Measurements from ENCODE around the gene ZC2HC1B. TPM values are rescaled to one million over a fixed set of nuclear protein-coding genes. Genes with fewer than 3 reads are reported as not detected.

Gene ZC2HC1B
- polyA plus RNA-seq, 4 donors, result 0.09 TPM; not detected in 3

GRCh38 chr6:143928853-143929252 is 64.6 kb downstream of the ZC2HC1B start:
- 87 to 96% (median 95%) methylated on average over 1 of the region's 1 CpG for WGBS, 3 donors
- FAIRE-seq (no peak), DNase-seq (no peak)
- Histone ChIP-seq H3K4me3 (ENCODE audit: low read depth in 1 of 3, low read length in 3 of 3) (no peak overlapping the region), H3K27ac (ENCODE audit: low read depth in 1 of 3, low read length in 2 of 3) (no peak overlapping the region), H3K4me1 (ENCODE audit: control insufficient read depth in 3 of 3, insufficient read depth in 2 of 3, low read depth in 1 of 3, low read length in 2 of 3) (no peaks in the 10 kb centered on the region), H3K36me3 (ENCODE audit: control insufficient read depth in 3 of 3, insufficient read depth in 2 of 3, low read depth in 1 of 3, low read length in 3 of 3) (no peaks in the 10 kb centered on the region), H3K9me3 (ENCODE audit: control insufficient read depth in 2 of 2, insufficient read depth in 1 of 2, low read depth in 1 of 2, low read length in 1 of 2) (peaks cover 0 to 11% of the 10 kb centered on the region in 2 donors), H3K27me3 (ENCODE audit: control insufficient read depth in 3 of 3, insufficient read depth in 3 of 3, low read length in 3 of 3) (no peaks in the 10 kb centered on the region)

DNA sequence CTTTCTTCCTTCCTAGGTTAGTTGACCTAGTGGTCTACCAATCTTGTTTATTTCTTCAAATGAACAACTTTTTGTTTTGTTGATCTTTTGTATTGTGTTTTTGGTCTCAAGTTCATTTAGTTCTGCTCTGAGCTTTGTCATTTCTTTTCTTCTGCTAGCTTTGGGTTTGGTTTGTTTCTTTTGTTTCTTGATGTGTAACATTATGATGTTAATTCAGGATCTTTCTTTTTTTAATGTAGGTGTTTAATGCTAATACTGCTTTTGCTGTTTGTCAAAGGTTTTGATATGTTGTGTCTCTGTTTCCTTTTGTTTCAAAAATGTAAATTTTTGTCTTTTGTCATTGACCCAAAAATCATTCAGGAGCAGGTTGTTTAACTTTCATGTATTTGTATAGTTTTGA is 65.7 kb downstream of the ZC2HC1B start:
- FAIRE-seq, result no peak
- no peak for DNase-seq
- no peak overlapping the region for H3K4me3 ChIP-seq (ENCODE audit: low read depth in 1 of 3, low read length in 3 of 3)
- no peak overlapping the region for H3K27ac ChIP-seq (ENCODE audit: low read depth in 1 of 3, low read length in 2 of 3)
- no peaks in the 10 kb centered on the region for H3K27me3 ChIP-seq (ENCODE audit: control insufficient read depth in 3 of 3, insufficient read depth in 3 of 3, low read length in 3 of 3)
- H3K9me3 ChIP-seq (ENCODE audit: control insufficient read depth in 2 of 2, insufficient read depth in 1 of 2, low read depth in 1 of 2, low read length in 1 of 2), result peaks cover 0 to 12% of the 10 kb centered on the region in 2 donors
- no peaks in the 10 kb centered on the region for H3K36me3 ChIP-seq (ENCODE audit: control insufficient read depth in 3 of 3, insufficient read depth in 2 of 3, low read depth in 1 of 3, low read length in 3 of 3)
- H3K4me1 ChIP-seq (ENCODE audit: control insufficient read depth in 3 of 3, insufficient read depth in 2 of 3, low read depth in 1 of 3, low read length in 2 of 3), result no peaks in the 10 kb centered on the region

GRCh38 chr6:143934331-143934730 is 70.1 kb downstream of the ZC2HC1B start:
- FAIRE-seq (no peak), DNase-seq (no peak)
- WGBS, 3 donors, result 91 to 100% (median 97%) methylated on average over 1 of the region's 1 CpG
- H3K27ac ChIP-seq (ENCODE audit: low read depth in 1 of 3, low read length in 2 of 3), result no peak overlapping the region
- no peaks in the 10 kb centered on the region for H3K36me3 ChIP-seq (ENCODE audit: control insufficient read depth in 3 of 3, insufficient read depth in 2 of 3, low read depth in 1 of 3, low read length in 3 of 3)
- H3K4me1 ChIP-seq (ENCODE audit: control insufficient read depth in 3 of 3, insufficient read depth in 2 of 3, low read depth in 1 of 3, low read length in 2 of 3), result no peaks in the 10 kb centered on the region
- no peak overlapping the region for H3K4me3 ChIP-seq (ENCODE audit: low read depth in 1 of 3, low read length in 3 of 3)
- peaks cover 0 to 12% of the 10 kb centered on the region in 2 donors for H3K9me3 ChIP-seq (ENCODE audit: control insufficient read depth in 2 of 2, insufficient read depth in 1 of 2, low read depth in 1 of 2, low read length in 1 of 2)
- H3K27me3 ChIP-seq (ENCODE audit: control insufficient read depth in 3 of 3, insufficient read depth in 3 of 3, low read length in 3 of 3), result no peaks in the 10 kb centered on the region

DNA sequence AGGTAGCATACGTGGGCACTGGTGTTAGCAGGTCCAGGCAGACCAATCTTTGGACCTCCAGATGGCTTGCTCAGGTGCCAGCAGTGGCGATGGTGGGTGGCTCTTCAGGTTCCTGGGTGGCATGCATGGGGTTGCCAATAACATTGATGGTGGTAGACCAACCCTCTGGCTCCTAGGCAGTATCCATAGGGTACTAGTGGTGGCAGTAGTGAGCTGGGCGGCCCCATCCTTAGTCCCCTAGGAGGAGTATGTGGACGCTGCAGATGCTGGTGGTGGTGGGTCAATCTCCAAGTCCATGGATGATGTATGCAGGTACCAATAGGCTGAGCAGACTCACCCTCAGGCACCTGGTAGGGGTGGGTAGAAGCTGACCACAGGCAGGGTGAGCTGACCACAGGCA is 70.6 kb downstream of the ZC2HC1B start:
- Histone ChIP-seq H3K27me3 (ENCODE audit: control insufficient read depth in 3 of 3, insufficient read depth in 3 of 3, low read length in 3 of 3) (no peaks in the 10 kb centered on the region), H3K4me1 (ENCODE audit: control insufficient read depth in 3 of 3, insufficient read depth in 2 of 3, low read depth in 1 of 3, low read length in 2 of 3) (no peaks in the 10 kb centered on the region), H3K9me3 (ENCODE audit: control insufficient read depth in 2 of 2, insufficient read depth in 1 of 2, low read depth in 1 of 2, low read length in 1 of 2) (peaks cover 0 to 12% of the 10 kb centered on the region in 2 donors), H3K36me3 (ENCODE audit: control insufficient read depth in 3 of 3, insufficient read depth in 2 of 3, low read depth in 1 of 3, low read length in 3 of 3) (no peaks in the 10 kb centered on the region), H3K4me3 (ENCODE audit: low read depth in 1 of 3, low read length in 3 of 3) (no peak overlapping the region), H3K27ac (ENCODE audit: low read depth in 1 of 3, low read length in 2 of 3) (no peak overlapping the region)
- 79 to 94% (median 81%) methylated on average over 4 of the region's 4 CpGs for WGBS, 3 donors
- FAIRE-seq (no peak), DNase-seq (no peak)

GRCh38 chr6:143936347-143936746 is 72.1 kb downstream of the ZC2HC1B start:
- Histone ChIP-seq H3K27me3 (ENCODE audit: control insufficient read depth in 3 of 3, insufficient read depth in 3 of 3, low read length in 3 of 3) (no peaks in the 10 kb centered on the region), H3K4me1 (ENCODE audit: control insufficient read depth in 3 of 3, insufficient read depth in 2 of 3, low read depth in 1 of 3, low read length in 2 of 3) (no peaks in the 10 kb centered on the region), H3K27ac (ENCODE audit: low read depth in 1 of 3, low read length in 2 of 3) (no peak overlapping the region), H3K9me3 (ENCODE audit: control insufficient read depth in 2 of 2, insufficient read depth in 1 of 2, low read depth in 1 of 2, low read length in 1 of 2) (peaks cover 0 to 12% of the 10 kb centered on the region in 2 donors), H3K4me3 (ENCODE audit: low read depth in 1 of 3, low read length in 3 of 3) (no peak overlapping the region), H3K36me3 (ENCODE audit: control insufficient read depth in 3 of 3, insufficient read depth in 2 of 3, low read depth in 1 of 3, low read length in 3 of 3) (peaks cover 0 to 1% (median 0%) of the 10 kb centered on the region in 3 donors)
- FAIRE-seq (no peak), DNase-seq (no peak)
- WGBS, 3 donors, result 79 to 88% (median 82%) methylated on average over 3 of the region's 3 CpGs

GRCh38 chr6:143936778-143937667 is 72.7 kb downstream of the ZC2HC1B start:
- WGBS, 3 donors, result 59 to 75% (median 67%) methylated on average over 5 of the region's 5 CpGs
- Histone ChIP-seq H3K27me3 (ENCODE audit: control insufficient read depth in 3 of 3, insufficient read depth in 3 of 3, low read length in 3 of 3) (no peaks in the 10 kb centered on the region), H3K36me3 (ENCODE audit: control insufficient read depth in 3 of 3, insufficient read depth in 2 of 3, low read depth in 1 of 3, low read length in 3 of 3) (peaks cover 0 to 7% (median 0%) of the 10 kb centered on the region in 3 donors), H3K4me1 (ENCODE audit: control insufficient read depth in 3 of 3, insufficient read depth in 2 of 3, low read depth in 1 of 3, low read length in 2 of 3) (no peaks in the 10 kb centered on the region), H3K4me3 (ENCODE audit: low read depth in 1 of 3, low read length in 3 of 3) (no peak overlapping the region), H3K9me3 (ENCODE audit: control insufficient read depth in 2 of 2, insufficient read depth in 1 of 2, low read depth in 1 of 2, low read length in 1 of 2) (peaks cover 0 to 12% of the 10 kb centered on the region in 2 donors), H3K27ac (ENCODE audit: low read depth in 1 of 3, low read length in 2 of 3) (no peak overlapping the region)
- DNase-seq (no peak), FAIRE-seq (no peak)

DNA sequence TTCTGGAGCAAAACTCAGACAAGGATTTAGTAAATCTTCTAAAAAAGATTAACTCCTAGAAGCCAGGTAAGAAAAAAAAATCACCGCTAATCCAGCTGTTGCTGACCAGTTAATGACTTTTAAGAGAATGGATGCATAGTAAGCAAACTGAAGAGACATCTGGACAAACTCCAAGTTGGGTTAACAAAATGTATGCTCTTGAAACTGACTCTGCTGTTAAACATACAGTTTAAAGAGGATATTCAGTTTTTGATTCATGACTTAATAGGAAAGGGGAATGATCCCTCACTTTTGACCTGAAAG is 73.3 kb downstream of the ZC2HC1B start:
- Histone ChIP-seq H3K4me3 (ENCODE audit: low read depth in 1 of 3, low read length in 3 of 3) (no peak overlapping the region), H3K4me1 (ENCODE audit: control insufficient read depth in 3 of 3, insufficient read depth in 2 of 3, low read depth in 1 of 3, low read length in 2 of 3) (no peaks in the 10 kb centered on the region), H3K27me3 (ENCODE audit: control insufficient read depth in 3 of 3, insufficient read depth in 3 of 3, low read length in 3 of 3) (no peaks in the 10 kb centered on the region), H3K9me3 (ENCODE audit: control insufficient read depth in 2 of 2, insufficient read depth in 1 of 2, low read depth in 1 of 2, low read length in 1 of 2) (peaks cover 0 to 12% of the 10 kb centered on the region in 2 donors), H3K36me3 (ENCODE audit: control insufficient read depth in 3 of 3, insufficient read depth in 2 of 3, low read depth in 1 of 3, low read length in 3 of 3) (peaks cover 0 to 10% (median 0%) of the 10 kb centered on the region in 3 donors), H3K27ac (ENCODE audit: low read depth in 1 of 3, low read length in 2 of 3) (no peak overlapping the region)
- DNase-seq (no peak), FAIRE-seq (no peak)
- WGBS, 3 donors, result 83 to 95% (median 88%) methylated on average over 1 of the region's 1 CpG

- H3K4me3 ChIP-seq (ENCODE audit: low read depth in 1 of 3, low read length in 3 of 3), result no peak overlapping the region
- H3K36me3 ChIP-seq (ENCODE audit: control insufficient read depth in 3 of 3, insufficient read depth in 2 of 3, low read depth in 1 of 3, low read length in 3 of 3), result peaks cover 0 to 10% (median 0%) of the 10 kb centered on the region in 3 donors
- no peak for FAIRE-seq
- H3K4me1 ChIP-seq (ENCODE audit: control insufficient read depth in 3 of 3, insufficient read depth in 2 of 3, low read depth in 1 of 3, low read length in 2 of 3), result no peaks in the 10 kb centered on the region
- H3K27ac ChIP-seq (ENCODE audit: low read depth in 1 of 3, low read length in 2 of 3), result no peak overlapping the region
- no peaks in the 10 kb centered on the region for H3K9me3 ChIP-seq (ENCODE audit: control insufficient read depth in 2 of 2, insufficient read depth in 1 of 2, low read depth in 1 of 2, low read length in 1 of 2)
- 44 to 68% (median 49%) methylated on average over 4 of the region's 4 CpGs for WGBS, 3 donors
- H3K27me3 ChIP-seq (ENCODE audit: control insufficient read depth in 3 of 3, insufficient read depth in 3 of 3, low read length in 3 of 3), result no peaks in the 10 kb centered on the region
- no peak for DNase-seq
Observed at GRCh38 chr6:143939364-143939763, 75.1 kb downstream of the ZC2HC1B start.
